Peyer's patch (tissue), 4 donors: Measurements from ENCODE around the gene TRDN. TPM values are rescaled to one million over a fixed set of nuclear protein-coding genes. Genes with fewer than 3 reads are reported as not detected.
"Not testable (repeated sequence)": the region's sequence is repeated elsewhere in the genome, so short reads cannot be mapped to it uniquely, and the experiment has no call there.

Experiments used
- DNase-seq, 3 donors: peaks; one replicate each; pipeline ENCODE4 v3.0.0-alpha.2; 2017 to 2019
- H3K27ac ChIP-seq, 4 donors: fragments of 200-600 bp; sonication (generic); one replicate each; pipeline ENCODE4 v1.5.1; 2016 to 2019
- H3K27me3 ChIP-seq, 2 donors: fragments of 200-600 bp; sonication (generic); one replicate each; pipeline ENCODE4 v1.5.1; 2019
- H3K36me3 ChIP-seq, 3 donors: fragments of 200-600 bp; sonication (generic); one replicate each; pipeline ENCODE4 v1.5.1; 2016 to 2019
- H3K4me1 ChIP-seq, 4 donors: fragments of 200-600 bp; sonication (generic); one replicate each; pipeline ENCODE4 v1.5.1; 2016 to 2019
- H3K4me3 ChIP-seq, 4 donors: fragments of 200-600 bp; sonication (generic); 1 replicate in 3 of 4; 2 replicates in 1 of 4; pipeline ENCODE4 v1.5.1; 2016 to 2019; ENCODE audit warnings: mild to moderate bottlenecking in 1 of 4
- H3K9me3 ChIP-seq, 4 donors: fragments of 200-600 bp; sonication (generic); one replicate each; pipeline ENCODE4 v1.5.1; 2016 to 2019; ENCODE audit warnings: mild to moderate bottlenecking in 1 of 4
- CTCF ChIP-seq, 6 experiments: fragments of 450-650 bp in 4 of 6; fragments of 200-600 bp in 2 of 6; sonication (generic) in 1 of 6; IDR thresholded peaks; one replicate each; pipeline ENCODE4 v1.5.1; 2017 to 2019; ENCODE audit warnings: antibody characterized with exemption in 6 of 6, mild to moderate bottlenecking in 3 of 6, moderate library complexity in 1 of 6
- POLR2A ChIP-seq, 2 donors: fragments of 450-650 bp; IDR thresholded peaks; one replicate each; pipeline ENCODE4 v1.5.1; 2017; ENCODE audit warnings: antibody characterized with exemption in 2 of 2, mild to moderate bottlenecking in 2 of 2, moderate library complexity in 2 of 2
- total RNA-seq, 4 donors: library from RNA; depleted of rRNA; stranded (reverse); fragments of >200 nt; gene quantifications; one replicate each; pipeline ENCODE4 v1.1.0, GENCODE V29; 2016

Gene TRDN
- total RNA-seq, 4 donors from 2014 or later = not detected

GRCh38 chr6:123570813-123571684 lies 65.7 kb downstream of the TRDN start:
- TF ChIP-seq POLR2A (IDR thresholded peaks at IDR 0.05) (no peak), CTCF (IDR thresholded peaks at IDR 0.05) (no peak)
- no peak for DNase-seq
- Histone ChIP-seq H3K4me3 (no peak overlapping the region), H3K9me3 (no peaks in the 10 kb centered on the region), H3K4me1 (no peaks in the 10 kb centered on the region), H3K27ac (no peak overlapping the region), H3K27me3 (no peaks in the 10 kb centered on the region), H3K36me3 (no peaks in the 10 kb centered on the region)

- Histone ChIP-seq H3K4me3 (no peak overlapping the region), H3K4me1 (no peaks in the 10 kb centered on the region), H3K27me3 (no peaks in the 10 kb centered on the region), H3K9me3 (no peaks in the 10 kb centered on the region), H3K27ac (no peak overlapping the region), H3K36me3 (no peaks in the 10 kb centered on the region)
- TF ChIP-seq POLR2A (IDR thresholded peaks at IDR 0.05) = no peak
- no peak for DNase-seq
Observed at GRCh38 chr6:123569575-123569974, 67.2 kb downstream of the TRDN start.

- DNase-seq = no peak
- H3K9me3 ChIP-seq = no peaks in the 10 kb centered on the region
- no peak overlapping the region for H3K4me3 ChIP-seq
- TF ChIP-seq CTCF (IDR thresholded peaks at IDR 0.05) = no peak
- no peak for TF ChIP-seq POLR2A (IDR thresholded peaks at IDR 0.05)
- no peaks in the 10 kb centered on the region for H3K4me1 ChIP-seq
- no peaks in the 10 kb centered on the region for H3K27me3 ChIP-seq
- H3K27ac ChIP-seq = no peak overlapping the region
- no peaks in the 10 kb centered on the region for H3K36me3 ChIP-seq
Observed at GRCh38 chr6:123565529-123565928, 71.2 kb downstream of the TRDN start.

- Histone ChIP-seq H3K4me3 (no peak overlapping the region), H3K4me1 (no peaks in the 10 kb centered on the region), H3K9me3 (no peaks in the 10 kb centered on the region), H3K36me3 (no peaks in the 10 kb centered on the region), H3K27ac (no peak overlapping the region), H3K27me3 (no peaks in the 10 kb centered on the region)
- no peak for TF ChIP-seq CTCF (IDR thresholded peaks at IDR 0.05)
- no peak for TF ChIP-seq POLR2A (IDR thresholded peaks at IDR 0.05)
- no peak for DNase-seq
Observed at GRCh38 chr6:123564361-123564760, 72.4 kb downstream of the TRDN start.

- no peaks in the 10 kb centered on the region for H3K36me3 ChIP-seq
- H3K4me1 ChIP-seq = no peaks in the 10 kb centered on the region
- H3K27me3 ChIP-seq = no peaks in the 10 kb centered on the region
- no peak overlapping the region for H3K27ac ChIP-seq
- no peak overlapping the region for H3K4me3 ChIP-seq
- no peaks in the 10 kb centered on the region for H3K9me3 ChIP-seq
- DNase-seq = no peak
- TF ChIP-seq CTCF (IDR thresholded peaks at IDR 0.05) (no peak), POLR2A (IDR thresholded peaks at IDR 0.05) (no peak)
Observed at GRCh38 chr6:123562677-123563076, 74.1 kb downstream of the TRDN start.

GRCh38 chr6:123562264-123562663 lies 74.5 kb downstream of the TRDN start:
- H3K4me3 ChIP-seq = no peak overlapping the region
- H3K36me3 ChIP-seq = no peaks in the 10 kb centered on the region
- H3K27me3 ChIP-seq = no peaks in the 10 kb centered on the region
- H3K27ac ChIP-seq = no peak overlapping the region
- DNase-seq = no peak
- TF ChIP-seq CTCF (IDR thresholded peaks at IDR 0.05) (no peak), POLR2A (IDR thresholded peaks at IDR 0.05) (no peak)
- H3K4me1 ChIP-seq = no peaks in the 10 kb centered on the region
- no peaks in the 10 kb centered on the region for H3K9me3 ChIP-seq

- H3K27me3 ChIP-seq, H3K4me1 ChIP-seq, H3K9me3 ChIP-seq, H3K27ac ChIP-seq, DNase-seq, H3K4me3 ChIP-seq, H3K36me3 ChIP-seq: not testable (repeated sequence)
Observed at GRCh38 chr6:123559816-123560215, 76.9 kb downstream of the TRDN start.

GRCh38 chr6:123557474-123557873 lies 79.3 kb downstream of the TRDN start:
- H3K9me3 ChIP-seq, H3K27ac ChIP-seq, H3K4me3 ChIP-seq, H3K27me3 ChIP-seq, H3K4me1 ChIP-seq, H3K36me3 ChIP-seq, DNase-seq: not testable (repeated sequence)
